ENCODE results near the gene CSNK1A1L.
A peak's percentile ranks its signal among the peaks of the same experiment; 100 is the strongest.
"Not testable (repeated sequence)": the region's sequence is repeated elsewhere in the genome, so short reads cannot be mapped to it uniquely, and the experiment has no call there.

The CSNK1A1L gene

DNA sequence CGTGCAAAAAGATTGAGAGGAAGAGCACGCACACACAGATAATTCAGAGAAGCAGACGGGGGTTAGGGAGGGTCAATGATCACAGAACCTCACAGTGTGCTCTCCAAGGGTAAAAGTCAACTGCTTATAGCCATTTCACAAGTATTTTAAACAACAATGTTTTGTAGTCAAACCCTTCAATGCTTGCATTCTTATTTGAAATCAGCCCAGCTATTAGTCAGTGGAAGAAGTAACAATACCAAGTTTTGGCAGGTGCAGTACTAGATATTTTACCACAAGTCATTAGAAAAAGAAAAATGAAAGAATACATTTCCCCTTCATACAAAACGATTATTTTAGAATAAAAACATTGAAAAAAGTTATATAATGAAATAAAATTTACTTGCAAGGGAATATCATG, 2.6 kb downstream of the CSNK1A1L start:
- DNase-seq: no peak

DNA sequence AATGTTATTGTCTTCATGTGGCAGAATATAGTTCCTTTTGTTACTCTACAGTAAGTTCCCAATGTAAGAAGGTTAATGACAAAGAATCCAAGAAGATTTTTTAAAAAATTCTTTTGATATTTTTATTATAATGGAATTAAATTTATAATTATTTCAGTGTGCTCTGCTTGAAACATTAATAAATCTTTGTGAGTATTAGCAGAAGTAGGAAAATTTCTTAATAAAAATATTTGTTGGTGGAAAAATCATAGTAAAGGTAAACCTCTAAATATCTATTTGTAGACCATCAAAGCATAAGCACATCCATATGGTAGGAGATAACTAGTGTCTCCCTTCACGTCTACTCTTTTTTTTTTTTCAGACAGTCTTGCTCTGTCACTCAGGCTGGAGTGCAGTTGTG, 4.3 kb downstream of the CSNK1A1L start:
- DNase-seq: no peak

DNA sequence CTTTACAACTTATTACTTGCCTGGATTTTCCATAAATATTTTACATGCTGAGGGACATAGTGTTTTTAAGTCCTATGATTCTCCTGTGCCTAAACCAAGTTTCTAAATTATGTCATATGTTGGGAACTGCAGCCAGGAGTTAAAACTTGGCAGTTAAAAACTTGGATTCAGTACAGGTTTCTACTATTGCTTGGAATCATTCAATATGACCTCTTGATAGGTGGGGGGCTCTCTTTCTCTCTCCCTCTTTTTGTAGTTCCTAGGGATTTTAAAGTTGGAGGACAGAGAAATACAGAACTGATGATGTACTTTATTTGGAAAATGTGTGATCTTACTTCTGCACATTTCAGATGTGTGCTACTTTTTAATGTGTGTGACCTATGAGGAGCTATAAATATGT, 4.7 kb downstream of the CSNK1A1L start:
- no peak for DNase-seq

DNA sequence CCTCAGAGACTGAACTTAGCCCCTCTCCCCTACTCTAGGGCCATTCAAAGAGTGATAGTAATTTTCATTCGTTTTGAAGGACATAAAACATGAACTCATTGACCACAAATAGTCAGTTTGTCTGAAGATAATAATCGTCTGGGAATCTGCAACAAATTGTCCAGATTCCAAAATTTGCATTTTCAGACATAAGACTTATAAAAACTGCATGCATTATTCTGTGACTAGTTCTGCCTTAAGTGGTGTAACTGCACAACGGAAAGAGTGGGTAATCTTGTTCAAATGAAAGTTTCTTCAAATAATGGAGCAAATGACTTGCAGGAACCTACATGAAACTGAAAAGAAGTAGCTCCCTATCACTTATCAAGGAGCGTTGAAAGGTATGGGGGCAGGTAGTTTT, 8.4 kb downstream of the CSNK1A1L start:
- no peak for DNase-seq

DNA sequence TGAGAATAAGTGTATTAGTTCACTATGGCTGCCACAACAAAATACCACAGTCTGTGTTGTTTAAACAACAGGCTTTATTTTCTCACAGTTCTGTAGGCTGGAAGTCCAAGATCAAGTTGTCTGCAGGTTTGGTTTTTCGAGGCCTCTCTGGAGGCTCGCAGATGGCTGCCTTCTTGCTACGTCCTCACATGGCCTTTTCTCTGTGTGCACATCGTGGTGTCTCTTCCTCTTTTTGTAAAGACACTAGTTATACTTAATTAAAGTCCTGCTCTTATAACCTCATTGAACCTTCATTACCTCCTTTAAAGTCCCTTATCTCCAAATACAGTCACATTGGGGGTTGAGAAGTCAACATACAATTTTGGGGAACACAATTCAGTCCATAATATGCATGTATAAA, 10.6 kb downstream of the CSNK1A1L start:
- DNase-seq: no peak

DNA sequence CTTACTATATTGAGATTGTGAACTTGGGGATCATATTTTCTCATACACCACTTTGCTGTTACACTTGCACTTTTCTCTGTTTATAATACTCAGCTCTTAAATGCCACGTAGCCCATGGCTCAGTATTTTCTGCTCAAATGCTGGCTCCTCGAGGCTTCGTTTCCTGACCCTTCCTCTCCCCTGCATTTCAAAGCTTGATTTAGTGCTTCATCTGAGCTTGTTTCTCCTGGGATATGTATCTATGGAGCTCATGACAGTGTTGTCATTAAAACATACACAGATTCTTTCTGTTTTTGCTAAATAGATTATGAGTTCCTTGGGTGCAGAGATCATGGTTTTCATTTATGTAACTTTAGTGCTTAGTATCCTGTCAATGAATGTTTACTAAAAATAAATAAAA, 11.4 kb downstream of the CSNK1A1L start:
- DNase-seq: no peak

DNA sequence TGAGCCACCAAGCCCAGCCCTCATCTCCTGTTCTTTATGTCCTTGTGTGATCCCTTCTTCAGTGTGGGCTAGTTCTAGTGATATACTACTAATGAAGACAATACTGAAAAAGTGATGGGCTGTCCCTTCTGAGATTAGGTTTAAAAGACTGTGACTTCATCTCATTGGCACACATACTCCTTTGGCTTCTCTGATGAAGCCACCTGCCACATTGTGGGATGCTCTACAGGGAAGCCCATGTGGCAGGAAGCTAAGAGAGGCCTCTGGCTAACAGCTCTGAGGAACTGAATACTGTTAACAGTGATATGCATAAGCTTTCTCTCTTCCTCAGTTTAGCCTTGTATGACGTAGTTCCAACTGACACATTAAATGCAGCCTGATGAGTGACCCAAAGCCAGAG, 13.6 kb downstream of the CSNK1A1L start:
- no peak for DNase-seq

DNA sequence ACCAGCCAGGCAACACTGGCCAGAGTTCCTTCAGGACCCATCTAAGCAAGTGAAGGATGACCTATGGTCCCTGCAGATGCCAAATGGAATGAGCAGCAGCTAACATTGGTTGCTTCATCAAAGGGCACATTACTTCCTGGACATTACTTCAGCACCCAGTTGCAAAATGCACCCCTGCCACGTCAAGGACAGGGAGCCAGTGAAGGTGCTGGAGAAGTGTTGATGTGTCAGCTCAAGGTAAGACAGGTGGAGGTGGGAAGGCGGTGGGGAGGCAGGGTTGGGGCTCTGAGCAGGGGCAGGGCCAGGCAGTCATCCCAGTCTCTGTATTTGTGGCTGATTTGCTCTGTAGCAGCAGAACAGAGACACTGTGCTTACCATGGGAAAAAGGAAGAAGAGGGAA, 14.6 kb downstream of the CSNK1A1L start:
- no peak for DNase-seq

DNA sequence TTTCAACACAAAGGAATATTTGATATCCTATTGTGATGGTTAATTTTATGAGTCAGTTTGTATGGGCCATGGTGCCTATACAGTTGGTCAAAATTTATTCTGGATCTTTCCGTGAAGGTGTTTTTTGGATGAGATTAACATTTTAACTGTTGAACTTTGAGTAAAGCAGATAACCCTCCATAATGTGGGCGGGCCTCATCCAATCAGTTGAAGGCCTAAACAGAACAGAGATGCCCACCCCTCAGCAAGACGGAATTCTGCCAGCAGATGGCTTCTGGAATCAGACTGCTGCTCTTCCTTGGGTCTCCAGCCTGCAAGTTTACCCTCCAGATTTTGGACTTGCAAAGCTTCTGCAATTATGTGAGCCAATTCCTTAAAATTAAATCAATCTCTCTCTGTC, 16.0 kb downstream of the CSNK1A1L start:
- DNase-seq: no peak

DNA sequence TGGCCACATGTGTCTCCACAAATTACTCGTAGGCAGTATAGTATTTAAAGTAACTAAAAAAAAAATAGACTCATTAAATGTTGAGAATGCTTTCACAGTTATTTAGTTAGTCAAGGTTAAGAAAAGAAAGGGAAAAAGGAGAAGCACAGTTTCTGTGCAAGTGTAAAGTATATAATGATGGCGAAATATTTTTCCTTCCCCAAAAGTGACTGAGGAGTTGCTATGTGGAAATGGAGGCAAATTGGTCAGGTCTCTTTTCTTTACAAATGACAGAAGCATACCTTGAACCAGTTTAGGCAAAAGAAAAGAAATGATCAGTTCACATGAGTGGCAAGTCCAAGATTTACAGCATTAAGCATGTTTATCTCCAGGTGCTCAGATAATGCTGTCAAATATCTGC, 18.0 kb downstream of the CSNK1A1L start:
- DNase-seq: no peak

DNA sequence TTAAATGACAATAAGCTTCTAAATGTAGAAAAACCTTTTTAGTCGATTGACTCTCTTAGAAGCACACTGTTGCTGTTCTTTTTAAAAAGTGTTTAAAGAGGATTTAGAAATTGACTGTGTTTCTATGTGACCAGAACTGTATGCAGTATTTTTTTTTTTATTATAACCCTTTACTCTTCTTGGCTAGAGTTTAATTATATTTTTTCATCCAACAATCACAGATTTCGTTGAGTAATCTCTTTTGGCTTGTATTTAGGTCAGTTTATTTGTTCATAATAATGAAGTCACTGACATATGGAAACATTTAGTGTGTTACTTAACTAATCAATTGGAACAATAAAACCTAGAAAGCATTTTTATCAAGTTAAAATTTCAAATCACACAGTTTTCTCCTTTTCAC, 19.9 kb downstream of the CSNK1A1L start:
- no peak for DNase-seq

DNA sequence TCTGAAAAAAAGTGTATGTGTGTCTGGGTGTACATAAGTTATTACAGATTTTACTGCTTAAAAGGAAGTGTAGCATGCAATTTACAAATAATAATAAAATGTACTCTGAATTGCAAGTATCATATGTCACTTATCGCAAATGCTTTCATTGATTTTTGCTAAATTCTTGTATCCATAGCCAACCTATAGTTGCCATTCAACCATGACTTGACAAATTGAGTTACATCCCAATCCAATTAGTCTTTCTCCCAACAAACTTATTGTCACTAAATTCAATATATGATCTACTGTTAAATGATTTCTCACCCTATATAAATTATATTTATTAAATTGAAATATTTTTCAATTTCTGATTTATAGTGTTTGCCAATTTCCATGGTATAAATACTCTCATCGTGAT, 28.6 kb downstream of the CSNK1A1L start:
- DNase-seq: no peak

DNA sequence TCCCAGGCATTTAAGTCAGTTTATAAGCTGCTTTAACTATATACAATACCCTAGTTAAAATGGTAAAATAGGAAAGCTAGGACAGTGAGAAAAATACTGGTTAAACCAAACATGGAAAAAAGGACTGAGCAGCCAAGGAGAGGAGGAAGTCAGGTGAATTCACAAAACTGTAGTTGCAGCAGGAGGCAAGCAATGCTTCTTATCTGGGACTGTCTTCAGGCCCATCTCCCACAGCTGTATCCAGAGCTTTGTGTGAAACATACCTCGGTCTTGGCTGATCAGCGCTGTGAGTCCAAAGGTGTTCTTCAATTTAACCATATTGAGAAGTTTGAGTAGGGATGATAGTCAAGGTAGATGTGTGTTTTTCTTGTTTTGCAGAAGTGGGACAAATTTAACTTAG, 30.3 kb downstream of the CSNK1A1L start:
- DNase-seq: no peak

DNA sequence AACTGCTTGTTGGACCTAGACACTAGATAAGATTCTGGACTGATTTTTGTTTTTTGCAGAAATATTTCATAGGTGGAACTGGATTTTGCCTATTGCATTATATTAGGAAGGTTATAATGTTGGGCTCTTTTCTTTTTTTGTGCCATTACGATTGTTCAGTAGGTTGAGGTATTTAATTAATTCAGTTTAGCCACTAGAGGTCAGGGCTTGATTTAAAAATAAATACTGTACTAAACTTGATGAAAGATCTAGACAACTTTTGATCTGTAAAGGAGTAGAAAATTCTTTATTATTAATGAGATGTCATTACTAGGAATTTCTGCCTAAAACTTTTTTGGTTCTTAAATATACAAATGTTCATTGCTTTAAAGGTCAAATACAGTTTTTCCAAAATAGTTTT, 30.8 kb downstream of the CSNK1A1L start:
- peak in 1 of 2 experiments; percentile 9 for DNase-seq

DNA sequence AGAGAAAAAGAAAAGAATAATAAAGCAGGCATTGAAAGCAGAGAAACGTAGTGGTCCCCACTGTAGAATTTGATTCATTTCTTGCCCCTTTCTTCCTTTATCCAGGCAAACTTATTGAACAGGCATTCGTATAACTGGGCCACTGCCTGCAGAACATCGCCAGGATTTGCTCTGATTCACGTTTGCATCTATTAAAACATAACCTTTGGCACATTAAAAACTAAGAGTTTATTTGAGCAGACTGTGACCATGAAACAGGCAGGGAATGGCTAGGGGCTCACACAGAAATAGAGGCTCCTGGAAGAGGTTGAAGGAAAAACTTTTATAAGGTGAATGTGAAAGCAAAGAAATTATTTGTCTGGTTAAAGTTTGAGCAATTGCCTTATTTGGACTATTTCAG, 33.4 kb downstream of the CSNK1A1L start:
- no peak for DNase-seq

DNA sequence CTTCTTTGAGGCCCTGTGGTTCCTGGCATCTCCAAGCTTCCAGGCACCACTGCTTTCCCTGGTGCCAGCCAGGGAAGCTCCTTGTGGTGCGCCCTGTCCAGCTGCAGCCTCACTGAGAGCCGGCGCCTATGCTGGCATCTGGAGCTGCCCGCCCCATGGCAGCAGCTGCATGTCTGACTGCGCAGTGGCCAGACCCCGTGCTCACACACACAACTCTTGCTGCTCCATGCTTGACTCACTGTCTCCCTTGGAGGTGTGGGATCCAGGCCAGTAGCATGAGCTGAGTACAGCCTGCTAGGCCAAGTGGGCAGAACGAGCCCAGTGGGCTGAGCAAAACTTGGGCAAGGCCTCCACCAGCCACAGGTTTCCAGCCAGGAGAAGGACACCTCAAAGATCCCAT, 34.5 kb downstream of the CSNK1A1L start:
- DNase-seq: no peak

DNA sequence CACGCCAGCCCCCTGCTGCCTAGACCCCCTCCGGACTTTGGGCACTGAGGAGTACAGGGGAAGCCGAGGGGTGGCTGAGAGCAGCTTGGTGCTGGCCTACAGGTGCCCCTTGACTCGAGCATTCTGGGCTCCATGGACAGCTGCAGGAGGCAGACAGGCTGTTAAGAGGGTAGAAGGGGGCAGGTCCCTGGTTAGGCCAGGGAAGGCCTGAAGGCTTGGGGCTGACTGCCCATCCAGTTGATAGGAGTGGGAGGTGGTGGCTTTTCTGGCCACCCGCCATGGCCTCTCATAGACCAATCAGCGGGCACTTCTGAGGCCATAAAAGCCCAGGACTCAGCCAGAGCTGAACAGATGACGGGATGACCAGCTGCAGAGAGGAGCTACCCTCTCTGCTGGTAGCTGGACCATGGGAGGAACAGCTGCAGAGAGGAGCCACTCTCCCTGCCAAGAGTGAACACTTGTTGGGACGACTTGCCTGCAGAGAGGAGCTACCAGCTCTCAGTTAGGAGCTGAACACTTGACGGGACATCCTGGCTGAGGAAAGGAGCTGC, 35.2 kb downstream of the CSNK1A1L start:
- no peak for DNase-seq

DNA sequence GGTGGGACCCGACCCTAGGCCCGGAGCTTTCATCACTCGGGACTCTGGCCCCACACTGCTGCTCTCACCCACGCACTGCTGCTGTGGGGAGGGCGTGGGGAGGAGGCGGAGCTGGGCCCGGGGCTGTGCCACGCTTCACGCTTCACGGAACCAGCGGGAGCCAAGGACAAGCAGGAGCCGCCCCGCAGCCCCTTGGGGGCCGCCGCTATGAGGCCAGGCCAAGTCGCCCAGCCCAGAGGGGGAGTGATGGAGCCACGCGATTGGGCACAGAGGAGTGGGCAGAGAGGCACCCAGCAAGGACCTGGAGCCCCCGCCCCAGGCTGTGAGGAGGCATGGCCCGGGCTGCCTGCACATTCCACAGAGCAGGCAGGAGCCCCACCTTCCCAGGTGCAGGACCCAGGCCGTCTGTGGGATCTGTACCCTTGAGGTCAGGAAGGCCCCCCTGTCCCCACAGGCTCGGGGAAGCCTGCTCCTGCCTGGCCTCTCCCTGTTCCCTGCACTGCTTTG, 35.8 kb downstream of the CSNK1A1L start:
- DNase-seq: no peak

DNA sequence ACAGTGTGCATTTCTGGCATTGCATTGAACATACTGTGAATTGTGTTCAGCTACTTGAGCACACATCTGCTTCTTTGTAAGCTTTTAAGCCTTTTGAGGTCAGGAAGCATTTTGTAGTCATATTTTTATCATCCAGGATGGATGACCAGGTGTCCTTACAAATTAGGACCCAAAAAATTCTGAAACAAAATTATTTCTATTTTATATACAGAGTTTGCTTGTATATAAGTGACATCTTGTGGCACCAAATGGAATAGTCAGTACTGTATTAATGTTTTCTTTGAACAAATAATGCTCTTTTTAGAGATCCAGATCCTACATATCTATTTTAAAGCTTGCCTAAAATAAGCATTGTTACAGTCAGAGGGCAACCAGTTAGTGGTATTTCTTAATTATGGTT, 36.5 kb downstream of the CSNK1A1L start:
- peak in 1 of 2 experiments; percentile 21 for DNase-seq

DNA sequence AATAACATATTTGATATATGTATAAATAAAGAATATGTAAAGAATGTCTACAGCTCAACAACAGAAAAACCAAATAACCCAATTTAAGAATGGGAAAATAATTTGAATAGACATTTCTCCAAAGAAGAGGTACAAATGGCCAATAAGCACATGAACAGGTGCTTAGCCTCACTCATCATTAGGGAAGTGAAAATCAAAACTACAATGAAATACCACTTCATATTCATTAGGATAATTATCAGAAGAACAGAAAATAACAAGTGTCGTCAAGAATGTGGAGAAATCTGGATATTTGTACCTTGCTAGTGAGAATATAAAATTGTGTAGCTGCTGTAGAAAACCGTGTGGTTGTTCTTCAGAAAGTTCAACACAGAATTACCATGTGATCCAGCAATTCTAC, 37.6 kb downstream of the CSNK1A1L start:
- DNase-seq: no peak

DNA sequence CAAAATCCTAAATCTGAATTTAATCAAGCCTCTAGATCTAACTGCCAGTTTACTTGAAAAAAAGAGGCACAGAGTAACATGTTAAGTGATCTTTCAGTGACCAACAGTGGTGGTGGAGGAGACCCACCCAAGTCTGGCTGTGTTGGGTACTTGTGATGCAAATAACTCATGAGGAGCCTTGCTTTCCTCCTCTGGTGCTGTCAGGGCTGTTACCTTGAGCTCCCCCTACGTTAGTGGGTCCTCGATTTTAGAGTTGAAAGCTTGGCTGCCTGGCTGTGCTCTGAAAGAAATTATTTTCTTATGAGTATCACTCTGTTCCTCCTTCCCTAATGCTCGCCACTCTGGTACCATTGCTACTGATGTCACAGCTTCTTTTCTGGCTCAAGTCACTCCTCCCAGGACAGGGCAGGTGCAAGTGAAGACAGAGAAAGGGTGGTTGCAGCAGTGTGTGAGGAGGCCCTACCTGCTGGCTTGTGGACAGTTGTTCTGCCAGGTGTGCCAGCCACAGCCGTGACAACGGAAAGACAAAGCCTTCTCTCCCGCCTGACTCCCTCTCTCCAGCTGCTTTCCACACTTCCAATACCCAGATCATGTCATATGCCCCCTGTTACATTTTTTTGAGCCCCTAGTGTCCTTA, 39.5 kb downstream of the CSNK1A1L start:
- no peak for DNase-seq

DNA sequence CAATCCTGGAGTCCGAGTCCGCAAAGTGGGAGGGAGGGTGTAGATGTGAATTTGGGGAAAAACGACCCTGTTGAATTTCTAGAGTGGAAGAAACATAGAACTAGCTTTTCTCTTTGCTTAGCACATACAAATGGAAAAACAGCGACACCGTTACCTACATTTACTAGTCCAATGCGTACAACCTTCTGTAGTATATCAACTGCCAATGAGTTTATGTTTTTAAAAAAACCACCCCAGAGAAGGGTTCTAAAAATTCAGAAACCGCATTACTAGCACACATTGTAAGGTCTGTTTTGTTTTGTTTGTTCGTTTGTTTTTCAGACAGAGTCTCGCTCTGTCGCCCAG, 45.6 kb downstream of the CSNK1A1L start:
- DNase-seq: no peak

DNA sequence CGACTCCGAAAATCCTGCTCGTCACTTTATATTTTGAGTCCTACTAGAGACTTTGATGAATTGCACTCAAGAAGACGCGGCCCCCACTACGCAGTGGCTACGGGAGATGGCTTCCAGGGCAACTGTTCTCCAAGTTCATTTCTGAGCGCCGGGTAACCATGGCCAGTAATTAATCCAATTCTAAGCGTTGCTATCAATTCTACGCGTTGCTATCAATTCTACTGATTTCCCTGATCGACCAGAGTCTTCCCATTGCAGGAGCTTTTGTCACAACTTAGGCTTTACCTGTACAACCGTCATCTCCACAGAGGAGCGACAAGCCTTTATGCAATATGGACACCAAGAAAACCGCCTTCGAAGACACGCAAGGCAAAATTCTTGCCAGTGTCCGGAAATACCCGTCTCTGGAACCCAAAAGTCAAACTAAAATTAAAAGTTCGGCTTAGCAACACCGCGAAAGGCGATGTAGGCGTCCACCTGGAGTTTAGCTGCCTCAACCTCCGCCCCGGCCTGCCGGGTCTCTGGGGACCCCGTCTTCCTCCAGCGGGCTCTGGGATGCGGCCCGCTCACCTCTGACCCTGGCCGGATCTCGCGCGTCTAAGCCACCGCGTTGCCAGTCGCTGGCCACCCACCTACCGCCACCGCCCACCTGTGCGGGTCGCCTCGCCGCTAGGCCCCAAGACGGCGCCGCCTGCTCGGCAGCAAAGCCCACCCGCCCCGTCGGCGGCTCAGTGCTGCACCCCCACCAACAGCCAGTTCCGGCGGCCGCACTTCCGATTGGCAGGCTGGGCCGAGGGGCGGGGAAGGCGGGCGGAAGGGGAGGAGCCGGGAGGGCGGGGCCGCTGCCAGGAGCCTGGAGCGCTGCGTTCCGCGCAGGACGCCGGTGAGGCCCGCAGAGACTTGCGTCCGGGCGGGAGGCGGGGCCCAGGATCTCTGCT, 46.3 kb downstream of the CSNK1A1L start, which contains the start of gene SUPT20H:
SUPT20H (minus strand) TSS at position 779 of the 938 bp plus-strand sequence. CDS start 8,198 bp downstream, outside the sequence.
- DNase-seq: peak; percentile 64 to 83

DNA sequence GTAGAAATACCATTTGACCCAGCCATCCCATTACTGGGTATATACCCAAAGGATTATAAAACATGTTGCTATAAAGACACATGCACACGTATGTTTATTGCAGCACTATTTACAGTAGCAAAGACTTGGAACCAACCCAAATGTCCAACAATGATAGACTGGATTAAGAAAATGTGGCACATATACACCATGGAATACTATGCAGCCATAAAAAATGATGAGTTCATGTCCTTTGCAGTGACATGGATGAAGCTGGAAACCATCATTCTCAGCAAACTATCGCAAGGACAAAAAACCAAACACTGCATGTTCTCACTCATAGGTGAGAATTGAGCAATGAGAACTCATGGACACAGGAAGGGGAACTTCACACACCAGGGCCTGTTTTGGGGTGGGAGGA, 49.2 kb downstream of the CSNK1A1L start:
- DNase-seq: not testable (repeated sequence)
